WTC11 (cell line): ENCODE measurements around the gene ANKDD1B. TPM values are rescaled to one million over a fixed set of nuclear protein-coding genes. Genes with fewer than 3 reads are reported as not detected.

Experiments
- ATAC-seq: fragments of 200-7000 bp; cut with Tn5 transposase; 2 replicates; pipeline ENCODE4 v1.10.0; 2021; ENCODE audit warnings: mild to moderate bottlenecking, moderate library complexity
- CTCF ChIA-PET: fragments of 300-600 bp; sonication (Branson Sonifier 250); formaldehyde crosslinking; loops from one replicate; lab custom pipeline; 2021; ENCODE audit warnings: antibody characterized with exemption; lab: Charles Lee
- POLR2A ChIA-PET: fragments of 350-600 bp; sonication (Branson Sonifier 250); formaldehyde crosslinking; loops from one replicate; lab custom pipeline; 2021; ENCODE audit warnings: antibody characterized with exemption; lab: Charles Lee
- DNase-seq: peaks from one replicate; pipeline ENCODE4 v3.0.0; 2021; ENCODE audit warnings: low spot score
- H3K27ac Mint-ChIP-seq: 2 replicates; pipeline ENCODE4 v1.8.0; 2021; ENCODE audit warnings: mixed read lengths
- H3K27me3 Mint-ChIP-seq: 2 replicates; pipeline ENCODE4 v1.8.0; 2021; ENCODE audit warnings: low read depth, mild to moderate bottlenecking, moderate library complexity, mixed read lengths
- H3K36me3 Mint-ChIP-seq: 2 replicates; pipeline ENCODE4 v1.8.0; 2021; ENCODE audit warnings: mixed read lengths
- H3K4me1 Mint-ChIP-seq: 2 replicates; pipeline ENCODE4 v1.8.0; 2022; ENCODE audit warnings: mixed read lengths
- H3K4me3 Mint-ChIP-seq: 2 replicates; pipeline ENCODE4 v1.8.0; 2021; ENCODE audit warnings: mild to moderate bottlenecking, moderate library complexity, mixed read lengths
- H3K9me3 Mint-ChIP-seq: 2 replicates; pipeline ENCODE4 v1.8.0; 2021; ENCODE audit warnings: mixed read lengths
- CBFB ChIP-seq: sonication (generic); formaldehyde crosslinking; IDR thresholded peaks from 2 replicates; pipeline ENCODE4 v1.8.1; 2022; ENCODE audit warnings: mild to moderate bottlenecking, low read depth, missing genetic modification reagents
- FOXJ3 ChIP-seq: sonication (generic); formaldehyde crosslinking; IDR thresholded peaks from 2 replicates; pipeline ENCODE4 v1.9.0; 2021; ENCODE audit warnings: missing genetic modification reagents, mild to moderate bottlenecking, borderline replicate concordance
- FOXP1 ChIP-seq: sonication (generic); formaldehyde crosslinking; IDR thresholded peaks from 2 replicates; pipeline ENCODE4 v1.8.0; 2022; ENCODE audit warnings: missing genetic modification reagents, mild to moderate bottlenecking, moderate library complexity, borderline replicate concordance
- IRF2 ChIP-seq: sonication (generic); formaldehyde crosslinking; IDR thresholded peaks from 2 replicates; pipeline ENCODE4 v1.8.0; 2022; ENCODE audit warnings: low read depth, missing genetic modification reagents, borderline replicate concordance
- NFATC4 ChIP-seq: fragments of 250-450 bp; sonication (Bioruptor Pico); IDR thresholded peaks from 2 replicates; pipeline ENCODE4 v1.9.0; 2021; ENCODE audit warnings: mild to moderate bottlenecking
- NFE2L1 ChIP-seq: sonication (generic); formaldehyde crosslinking; IDR thresholded peaks from 2 replicates; pipeline ENCODE4 v1.8.1; 2023; ENCODE audit warnings: missing genetic modification reagents
- NR2C2 ChIP-seq: sonication (generic); formaldehyde crosslinking; IDR thresholded peaks from 2 replicates; pipeline ENCODE4 v1.8.0; 2022; ENCODE audit warnings: mild to moderate bottlenecking, missing genetic modification reagents
- TEAD4 ChIP-seq: sonication (generic); formaldehyde crosslinking; IDR thresholded peaks from 2 replicates; pipeline ENCODE4 v1.8.0; 2022; ENCODE audit warnings: mild to moderate bottlenecking, missing genetic modification reagents
- total RNA-seq: library from RNA; stranded (reverse); gene quantifications from 3 replicates; pipeline ENCODE4 v1.2.3, GENCODE V29; 2021
- TF ChIP-seq, protein P1 (sequence below): sonication (generic); formaldehyde crosslinking; IDR thresholded peaks from 2 replicates; pipeline ENCODE4 v1.8.0; 2023; ENCODE audit warnings: missing genetic modification reagents, mild to moderate bottlenecking, borderline replicate concordance
- TF ChIP-seq, protein P2 (sequence below): fragments of 250-450 bp; sonication (Bioruptor Pico); IDR thresholded peaks from 2 replicates; pipeline ENCODE4 v1.9.0; 2021; ENCODE audit warnings: moderate library complexity, mild to moderate bottlenecking, inconsistent platforms, borderline replicate concordance
- TF ChIP-seq, protein P3 (sequence below): fragments of 200-600 bp; IDR thresholded peaks from 2 replicates; pipeline ENCODE4 v1.8.0; 2022; ENCODE audit warnings: antibody characterized with exemption
- TF ChIP-seq, protein P4 (sequence below): sonication (generic); formaldehyde crosslinking; IDR thresholded peaks from 2 replicates; pipeline ENCODE4 v1.8.1; 2023; ENCODE audit warnings: mild to moderate bottlenecking, missing genetic modification reagents
- TF ChIP-seq, protein P5 (sequence below): sonication (generic); formaldehyde crosslinking; IDR thresholded peaks from 2 replicates; pipeline ENCODE4 v1.8.1; 2022; ENCODE audit warnings: low read depth, mild to moderate bottlenecking, moderate library complexity, missing genetic modification reagents, borderline replicate concordance

Gene ANKDD1B
- total RNA-seq, 1 experiment from 2014 or later: 0.28 TPM

DNA sequence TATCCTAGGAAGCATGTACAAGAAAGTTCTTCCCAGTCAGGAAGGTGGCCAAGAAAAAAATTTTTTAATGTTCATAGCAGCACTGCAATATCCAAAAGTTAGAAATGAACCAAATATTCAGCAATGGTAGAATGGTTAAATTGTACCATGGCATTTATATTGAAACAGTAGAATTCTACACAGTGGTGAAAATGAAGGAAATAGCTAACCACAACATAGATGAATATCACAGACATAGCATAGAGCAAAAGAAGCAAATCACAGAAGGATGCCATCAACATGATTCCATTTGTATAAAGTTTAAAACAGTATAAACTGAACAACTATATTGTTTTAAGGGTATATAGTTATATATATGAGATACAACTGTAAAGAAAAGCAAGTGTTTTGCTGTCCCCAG lies 10.7 kb upstream of the ANKDD1B start (continued):
- TF ChIP-seq, protein P1, sequence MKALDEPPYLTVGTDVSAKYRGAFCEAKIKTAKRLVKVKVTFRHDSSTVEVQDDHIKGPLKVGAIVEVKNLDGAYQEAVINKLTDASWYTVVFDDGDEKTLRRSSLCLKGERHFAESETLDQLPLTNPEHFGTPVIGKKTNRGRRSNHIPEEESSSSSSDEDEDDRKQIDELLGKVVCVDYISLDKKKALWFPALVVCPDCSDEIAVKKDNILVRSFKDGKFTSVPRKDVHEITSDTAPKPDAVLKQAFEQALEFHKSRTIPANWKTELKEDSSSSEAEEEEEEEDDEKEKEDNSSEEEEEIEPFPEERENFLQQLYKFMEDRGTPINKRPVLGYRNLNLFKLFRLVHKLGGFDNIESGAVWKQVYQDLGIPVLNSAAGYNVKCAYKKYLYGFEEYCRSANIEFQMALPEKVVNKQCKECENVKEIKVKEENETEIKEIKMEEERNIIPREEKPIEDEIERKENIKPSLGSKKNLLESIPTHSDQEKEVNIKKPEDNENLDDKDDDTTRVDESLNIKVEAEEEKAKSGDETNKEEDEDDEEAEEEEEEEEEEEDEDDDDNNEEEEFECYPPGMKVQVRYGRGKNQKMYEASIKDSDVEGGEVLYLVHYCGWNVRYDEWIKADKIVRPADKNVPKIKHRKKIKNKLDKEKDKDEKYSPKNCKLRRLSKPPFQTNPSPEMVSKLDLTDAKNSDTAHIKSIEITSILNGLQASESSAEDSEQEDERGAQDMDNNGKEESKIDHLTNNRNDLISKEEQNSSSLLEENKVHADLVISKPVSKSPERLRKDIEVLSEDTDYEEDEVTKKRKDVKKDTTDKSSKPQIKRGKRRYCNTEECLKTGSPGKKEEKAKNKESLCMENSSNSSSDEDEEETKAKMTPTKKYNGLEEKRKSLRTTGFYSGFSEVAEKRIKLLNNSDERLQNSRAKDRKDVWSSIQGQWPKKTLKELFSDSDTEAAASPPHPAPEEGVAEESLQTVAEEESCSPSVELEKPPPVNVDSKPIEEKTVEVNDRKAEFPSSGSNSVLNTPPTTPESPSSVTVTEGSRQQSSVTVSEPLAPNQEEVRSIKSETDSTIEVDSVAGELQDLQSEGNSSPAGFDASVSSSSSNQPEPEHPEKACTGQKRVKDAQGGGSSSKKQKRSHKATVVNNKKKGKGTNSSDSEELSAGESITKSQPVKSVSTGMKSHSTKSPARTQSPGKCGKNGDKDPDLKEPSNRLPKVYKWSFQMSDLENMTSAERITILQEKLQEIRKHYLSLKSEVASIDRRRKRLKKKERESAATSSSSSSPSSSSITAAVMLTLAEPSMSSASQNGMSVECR (CRISPR knock-in tag): no peak
- TF ChIP-seq FOXJ3 (CRISPR knock-in tag) (no peak), NFATC4 (no peak)
- TF ChIP-seq, protein P2, sequence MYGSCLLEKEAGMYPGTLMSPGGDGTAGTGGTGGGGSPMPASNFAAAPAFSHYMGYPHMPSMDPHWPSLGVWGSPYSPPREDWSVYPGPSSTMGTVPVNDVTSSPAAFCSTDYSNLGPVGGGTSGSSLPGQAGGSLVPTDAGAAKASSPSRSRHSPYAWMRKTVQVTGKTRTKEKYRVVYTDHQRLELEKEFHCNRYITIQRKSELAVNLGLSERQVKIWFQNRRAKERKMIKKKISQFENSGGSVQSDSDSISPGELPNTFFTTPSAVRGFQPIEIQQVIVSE (CRISPR knock-in tag): no peak
- TF ChIP-seq, protein P3, sequence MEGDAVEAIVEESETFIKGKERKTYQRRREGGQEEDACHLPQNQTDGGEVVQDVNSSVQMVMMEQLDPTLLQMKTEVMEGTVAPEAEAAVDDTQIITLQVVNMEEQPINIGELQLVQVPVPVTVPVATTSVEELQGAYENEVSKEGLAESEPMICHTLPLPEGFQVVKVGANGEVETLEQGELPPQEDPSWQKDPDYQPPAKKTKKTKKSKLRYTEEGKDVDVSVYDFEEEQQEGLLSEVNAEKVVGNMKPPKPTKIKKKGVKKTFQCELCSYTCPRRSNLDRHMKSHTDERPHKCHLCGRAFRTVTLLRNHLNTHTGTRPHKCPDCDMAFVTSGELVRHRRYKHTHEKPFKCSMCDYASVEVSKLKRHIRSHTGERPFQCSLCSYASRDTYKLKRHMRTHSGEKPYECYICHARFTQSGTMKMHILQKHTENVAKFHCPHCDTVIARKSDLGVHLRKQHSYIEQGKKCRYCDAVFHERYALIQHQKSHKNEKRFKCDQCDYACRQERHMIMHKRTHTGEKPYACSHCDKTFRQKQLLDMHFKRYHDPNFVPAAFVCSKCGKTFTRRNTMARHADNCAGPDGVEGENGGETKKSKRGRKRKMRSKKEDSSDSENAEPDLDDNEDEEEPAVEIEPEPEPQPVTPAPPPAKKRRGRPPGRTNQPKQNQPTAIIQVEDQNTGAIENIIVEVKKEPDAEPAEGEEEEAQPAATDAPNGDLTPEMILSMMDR: no peak

DNA sequence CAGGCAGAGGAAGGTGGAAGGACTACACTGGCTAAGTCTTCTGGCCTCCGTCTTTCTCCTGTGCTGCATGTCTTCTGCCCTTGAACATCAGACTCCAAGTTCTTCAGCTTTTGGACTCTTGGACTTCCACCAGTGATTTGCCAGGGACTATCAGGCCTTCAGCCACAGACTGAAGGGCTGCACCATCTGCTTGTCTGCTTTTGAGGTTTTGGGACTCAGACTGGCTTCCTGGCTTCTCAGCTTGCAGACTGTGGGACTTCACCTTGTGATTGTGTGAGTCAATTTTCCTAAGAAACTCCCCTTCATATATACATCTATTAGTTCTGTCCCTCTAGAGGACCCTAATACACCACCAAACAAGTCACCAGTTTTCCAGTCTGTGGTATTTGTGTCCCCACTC lies 9.7 kb upstream of the ANKDD1B start:
- no peak overlapping the region for H3K4me3 Mint-ChIP-seq
- CTCF ChIA-PET: interaction anchor here (0.6 kb wide), 1 partner anchor 287 kb away, joined by 5 read pairs; no protein-coding TSS in a partner anchor
- ATAC-seq (no peak), DNase-seq (no peak)
- no peaks in the 10 kb centered on the region for H3K9me3 Mint-ChIP-seq
- H3K36me3 Mint-ChIP-seq: peaks cover 2% of the 10 kb centered on the region; the same call in 1 of the 2 replicates
- POLR2A ChIA-PET: no interaction called here
- TF ChIP-seq TEAD4 (CRISPR knock-in tag) (no peak), FOXP1 (no peak), NFE2L1 (CRISPR knock-in tag) (no peak), NR2C2 (no peak)
- TF ChIP-seq, protein P3: no peak
- H3K4me1 Mint-ChIP-seq: peaks cover 9% of the 10 kb centered on the region
- H3K27me3 Mint-ChIP-seq: no peaks in the 10 kb centered on the region
- no peak overlapping the region for H3K27ac Mint-ChIP-seq

DNA sequence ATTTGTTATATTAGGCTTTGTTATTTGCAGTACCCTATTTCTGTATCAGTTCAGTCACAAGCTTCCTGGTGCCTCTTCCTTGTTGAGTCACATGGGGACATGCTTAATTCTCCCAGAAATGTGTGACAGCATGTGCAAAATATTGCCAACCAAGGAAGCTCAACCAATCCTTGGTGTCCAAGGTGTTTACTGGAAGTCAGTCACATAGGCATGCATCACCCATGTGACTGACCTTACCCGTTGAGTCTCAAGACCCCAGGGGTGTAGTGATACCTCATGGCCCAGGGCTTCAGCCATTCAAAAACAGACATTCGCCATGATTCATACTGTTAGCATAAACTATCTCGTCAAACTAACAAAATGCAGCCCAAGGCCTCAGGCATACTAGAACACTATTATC lies 9.3 kb upstream of the ANKDD1B start:
- no peaks in the 10 kb centered on the region for H3K9me3 Mint-ChIP-seq
- H3K27me3 Mint-ChIP-seq: no peaks in the 10 kb centered on the region
- H3K36me3 Mint-ChIP-seq: peaks cover 2% of the 10 kb centered on the region; the same call in 1 of the 2 replicates
- no peak overlapping the region for H3K27ac Mint-ChIP-seq
- H3K4me1 Mint-ChIP-seq: peaks cover 14% of the 10 kb centered on the region
- H3K4me3 Mint-ChIP-seq: no peak overlapping the region
- DNase-seq: no peak
- no peak for TF ChIP-seq CBFB (CRISPR knock-in tag)
- no peak for TF ChIP-seq IRF2 (CRISPR knock-in tag)
- TF ChIP-seq, protein P4, sequence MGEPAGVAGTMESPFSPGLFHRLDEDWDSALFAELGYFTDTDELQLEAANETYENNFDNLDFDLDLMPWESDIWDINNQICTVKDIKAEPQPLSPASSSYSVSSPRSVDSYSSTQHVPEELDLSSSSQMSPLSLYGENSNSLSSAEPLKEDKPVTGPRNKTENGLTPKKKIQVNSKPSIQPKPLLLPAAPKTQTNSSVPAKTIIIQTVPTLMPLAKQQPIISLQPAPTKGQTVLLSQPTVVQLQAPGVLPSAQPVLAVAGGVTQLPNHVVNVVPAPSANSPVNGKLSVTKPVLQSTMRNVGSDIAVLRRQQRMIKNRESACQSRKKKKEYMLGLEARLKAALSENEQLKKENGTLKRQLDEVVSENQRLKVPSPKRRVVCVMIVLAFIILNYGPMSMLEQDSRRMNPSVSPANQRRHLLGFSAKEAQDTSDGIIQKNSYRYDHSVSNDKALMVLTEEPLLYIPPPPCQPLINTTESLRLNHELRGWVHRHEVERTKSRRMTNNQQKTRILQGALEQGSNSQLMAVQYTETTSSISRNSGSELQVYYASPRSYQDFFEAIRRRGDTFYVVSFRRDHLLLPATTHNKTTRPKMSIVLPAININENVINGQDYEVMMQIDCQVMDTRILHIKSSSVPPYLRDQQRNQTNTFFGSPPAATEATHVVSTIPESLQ (CRISPR knock-in tag): no peak
- TF ChIP-seq, protein P5, sequence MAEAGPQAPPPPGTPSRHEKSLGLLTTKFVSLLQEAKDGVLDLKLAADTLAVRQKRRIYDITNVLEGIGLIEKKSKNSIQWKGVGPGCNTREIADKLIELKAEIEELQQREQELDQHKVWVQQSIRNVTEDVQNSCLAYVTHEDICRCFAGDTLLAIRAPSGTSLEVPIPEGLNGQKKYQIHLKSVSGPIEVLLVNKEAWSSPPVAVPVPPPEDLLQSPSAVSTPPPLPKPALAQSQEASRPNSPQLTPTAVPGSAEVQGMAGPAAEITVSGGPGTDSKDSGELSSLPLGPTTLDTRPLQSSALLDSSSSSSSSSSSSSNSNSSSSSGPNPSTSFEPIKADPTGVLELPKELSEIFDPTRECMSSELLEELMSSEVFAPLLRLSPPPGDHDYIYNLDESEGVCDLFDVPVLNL (CRISPR knock-in tag): no peak
- CTCF ChIA-PET: no interaction called here
- POLR2A ChIA-PET: no interaction called here
- no peak for ATAC-seq
